ENCODE results near the gene OSBPL5. TPM values are rescaled to one million over a fixed set of nuclear protein-coding genes. Genes with fewer than 3 reads are reported as not detected.

The OSBPL5 gene
- total RNA-seq, 1 experiment from 2014 or later: 28.4 TPM

- peak; percentile 14 for DNase-seq (ENCODE audit: low spot score)
- Histone ChIP-seq H3K4me3 (ENCODE audit: low read depth, low read length, poor library complexity, severe bottlenecking) (no peak overlapping the region), H3K27me3 (replicated peaks; ENCODE audit: insufficient read depth, low read depth, low read length, poor library complexity) (no peaks in the 10 kb centered on the region), H3K27ac (ENCODE audit: low read depth, low read length, poor library complexity, severe bottlenecking) (no peak overlapping the region), H3K4me1 (ENCODE audit: insufficient read depth, low read length, poor library complexity, severe bottlenecking) (peaks cover 22% of the 10 kb centered on the region), H3K36me3 (ENCODE audit: insufficient read depth, low read length, poor library complexity, severe bottlenecking) (no peaks in the 10 kb centered on the region), H3K9me3 (ENCODE audit: low read depth, low read length, poor library complexity, severe bottlenecking) (no peaks in the 10 kb centered on the region)
- BruUV-seq (replicated peaks): no TSS peak
- intact Hi-C loops (cut with micrococcal nuclease; ENCODE audit: unreplicated experiment): no loop called here
- ChIA-PET POLR2A (ENCODE audit: low non-redundant PET) (no interaction called here), CTCF (no interaction called here)
- TF ChIP-seq EZH2 (IDR thresholded peaks at IDR 0.05; ENCODE audit: borderline replicate concordance, low read depth, low read length, poor library complexity, severe bottlenecking): no peak
Observed at GRCh38 chr11:3157381-3158130, 7.6 kb downstream of the OSBPL5 start.

- Histone ChIP-seq H3K27ac (ENCODE audit: low read depth, low read length, poor library complexity, severe bottlenecking) (no peak overlapping the region), H3K4me1 (ENCODE audit: insufficient read depth, low read length, poor library complexity, severe bottlenecking) (peaks cover 22% of the 10 kb centered on the region), H3K4me3 (ENCODE audit: low read depth, low read length, poor library complexity, severe bottlenecking) (no peak overlapping the region), H3K27me3 (replicated peaks; ENCODE audit: insufficient read depth, low read depth, low read length, poor library complexity) (no peaks in the 10 kb centered on the region), H3K36me3 (ENCODE audit: insufficient read depth, low read length, poor library complexity, severe bottlenecking) (no peaks in the 10 kb centered on the region), H3K9me3 (ENCODE audit: low read depth, low read length, poor library complexity, severe bottlenecking) (no peaks in the 10 kb centered on the region)
- CTCF ChIA-PET: no interaction called here
- DNase-seq (ENCODE audit: low spot score): no peak
- POLR2A ChIA-PET (ENCODE audit: low non-redundant PET): no interaction called here
- intact Hi-C loops (cut with micrococcal nuclease; ENCODE audit: unreplicated experiment): no loop called here
- no TSS peak for BruUV-seq (replicated peaks)
- TF ChIP-seq EZH2 (IDR thresholded peaks at IDR 0.05; ENCODE audit: borderline replicate concordance, low read depth, low read length, poor library complexity, severe bottlenecking) (no peak), CTCF (conservative IDR thresholded peaks at IDR 0.05; ENCODE audit: low read depth, low read length) (no peak)
Observed at GRCh38 chr11:3156661-3157311, 8.3 kb downstream of the OSBPL5 start.

- TF ChIP-seq CTCF (conservative IDR thresholded peaks at IDR 0.05; ENCODE audit: low read depth, low read length) (no peak), EZH2 (IDR thresholded peaks at IDR 0.05; ENCODE audit: borderline replicate concordance, low read depth, low read length, poor library complexity, severe bottlenecking) (no peak)
- H3K36me3 ChIP-seq (ENCODE audit: insufficient read depth, low read length, poor library complexity, severe bottlenecking): no peaks in the 10 kb centered on the region
- ChIA-PET POLR2A (ENCODE audit: low non-redundant PET) (no interaction called here), CTCF (no interaction called here)
- no peak overlapping the region for H3K27ac ChIP-seq (ENCODE audit: low read depth, low read length, poor library complexity, severe bottlenecking)
- H3K4me1 ChIP-seq (ENCODE audit: insufficient read depth, low read length, poor library complexity, severe bottlenecking): peaks cover 22% of the 10 kb centered on the region
- no peak for DNase-seq (ENCODE audit: low spot score)
- no TSS peak for BruUV-seq (replicated peaks)
- H3K27me3 ChIP-seq (replicated peaks; ENCODE audit: insufficient read depth, low read depth, low read length, poor library complexity): no peaks in the 10 kb centered on the region
- H3K4me3 ChIP-seq (ENCODE audit: low read depth, low read length, poor library complexity, severe bottlenecking): no peak overlapping the region
- H3K9me3 ChIP-seq (ENCODE audit: low read depth, low read length, poor library complexity, severe bottlenecking): no peaks in the 10 kb centered on the region
- intact Hi-C loops (cut with micrococcal nuclease; ENCODE audit: unreplicated experiment): no loop called here
Observed at GRCh38 chr11:3156282-3156660, 8.8 kb downstream of the OSBPL5 start.
